GM21526 (cell line): Measurements from ENCODE around the gene KIF5B.
"Not testable (repeated sequence)": the region's sequence is repeated elsewhere in the genome, so short reads cannot be mapped to it uniquely, and the experiment has no call there.

ENCODE experiments used
- ATAC-seq: cut with Tn5 transposase; IDR thresholded peaks from one replicate; pipeline ENCODE4 v1.9.1; 2021; ENCODE audit warnings: moderate library complexity; ENCODE audit not compliant: unreplicated experiment, low FRiP score

Gene KIF5B

DNA sequence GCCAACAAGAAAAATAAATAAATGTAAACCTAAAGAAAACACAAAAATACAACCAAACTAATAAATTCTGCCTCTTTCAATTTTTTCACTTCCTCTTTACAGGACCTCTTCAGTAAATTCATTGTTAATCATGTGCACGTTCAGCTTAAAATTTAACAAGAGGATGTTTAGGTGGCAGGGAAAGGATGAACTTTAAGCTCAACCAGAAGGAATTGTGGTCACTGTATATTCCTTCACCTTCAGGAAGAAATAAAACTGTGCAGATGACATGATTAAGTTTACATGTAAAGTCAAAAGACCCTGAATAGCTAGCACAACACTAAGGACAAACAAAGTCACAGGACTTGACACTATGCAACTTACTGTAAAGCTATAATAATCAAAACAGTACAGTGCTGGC, 33.0 kb downstream of the KIF5B start:
- no peak for ATAC-seq

DNA sequence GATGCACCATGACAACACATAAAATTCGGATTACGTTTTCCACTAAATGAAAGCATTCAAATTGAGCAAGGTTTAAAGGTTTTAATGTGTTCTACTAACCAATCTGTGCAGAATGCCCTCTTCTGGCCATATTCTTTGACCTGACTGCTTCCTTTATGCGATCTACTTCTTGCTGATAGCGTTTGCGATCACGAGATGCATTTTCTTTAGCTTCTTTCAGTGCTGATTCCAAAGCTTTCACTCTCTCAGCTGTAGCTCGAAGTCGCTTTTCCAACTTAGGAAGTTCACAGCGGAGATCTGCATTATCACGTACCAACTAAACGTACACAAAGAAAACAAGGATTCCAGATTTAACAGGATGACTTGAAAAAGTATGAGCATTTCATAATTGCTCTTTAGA, 39.2 kb downstream of the KIF5B start:
- ATAC-seq, result no peak

GRCh38 chr10:32015386-32015785, 40.8 kb downstream of the KIF5B start:
- ATAC-seq, result no peak

DNA sequence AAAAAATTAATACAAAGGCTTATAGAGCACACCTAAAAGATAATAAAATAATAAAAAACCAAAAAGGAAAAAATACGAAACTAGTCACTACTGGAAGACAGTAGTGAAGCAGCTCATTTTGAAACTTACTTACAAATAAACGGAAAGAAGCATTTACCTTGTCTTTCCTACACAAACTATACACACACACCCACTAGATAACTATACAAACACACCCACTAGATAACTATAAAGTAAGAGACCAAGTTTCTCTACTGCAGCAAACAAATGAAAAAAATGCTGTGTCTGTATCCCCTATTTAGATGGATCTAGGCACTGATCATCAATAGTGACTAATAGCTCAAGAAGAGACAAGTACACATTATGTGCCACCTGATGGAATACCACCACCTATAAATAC, 49.2 kb downstream of the KIF5B start:
- no peak for ATAC-seq

DNA sequence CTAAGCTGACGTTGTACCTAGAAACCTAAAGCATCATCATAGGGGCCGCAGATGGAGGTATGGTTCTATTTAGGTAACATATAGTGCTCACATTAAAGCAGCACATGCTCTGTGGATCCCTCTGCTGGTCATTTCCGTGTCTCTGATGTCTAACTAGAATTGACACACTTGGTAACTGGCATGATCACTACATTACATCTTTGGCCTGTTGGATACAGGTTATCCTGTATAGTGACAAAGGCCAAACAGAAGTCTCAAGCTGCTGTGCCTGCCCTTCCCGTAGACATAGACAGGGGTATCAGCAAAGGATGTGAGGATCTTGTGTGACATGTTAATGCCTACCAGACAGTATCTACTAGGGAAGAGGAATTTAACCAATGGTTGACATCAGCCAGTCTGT, 51.2 kb downstream of the KIF5B start:
- ATAC-seq, result no peak

DNA sequence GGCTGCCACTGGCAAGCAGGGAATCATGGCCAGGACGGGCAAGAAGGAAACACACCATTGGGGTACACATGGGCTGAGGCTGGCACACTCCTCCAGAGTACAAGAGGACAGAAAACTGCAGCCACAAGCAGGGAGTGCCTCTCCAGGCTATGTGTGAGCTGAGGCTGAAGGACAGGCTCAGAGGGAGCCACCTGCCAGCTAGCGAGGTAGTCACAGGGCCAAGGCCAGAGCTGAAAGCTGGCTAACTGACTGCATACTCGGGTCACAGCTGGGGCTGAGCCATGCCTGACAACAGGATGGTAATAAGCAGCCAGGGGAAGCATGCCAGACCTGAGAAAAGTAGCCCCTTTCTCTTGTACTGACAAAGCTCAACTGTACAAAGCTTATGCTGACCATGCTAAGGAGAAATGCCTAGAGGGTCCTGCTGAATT, 52.0 kb downstream of the KIF5B start:
- ATAC-seq, result no peak

GRCh38 chr10:32002531-32002930, 53.7 kb downstream of the KIF5B start:
- no peak for ATAC-seq

DNA sequence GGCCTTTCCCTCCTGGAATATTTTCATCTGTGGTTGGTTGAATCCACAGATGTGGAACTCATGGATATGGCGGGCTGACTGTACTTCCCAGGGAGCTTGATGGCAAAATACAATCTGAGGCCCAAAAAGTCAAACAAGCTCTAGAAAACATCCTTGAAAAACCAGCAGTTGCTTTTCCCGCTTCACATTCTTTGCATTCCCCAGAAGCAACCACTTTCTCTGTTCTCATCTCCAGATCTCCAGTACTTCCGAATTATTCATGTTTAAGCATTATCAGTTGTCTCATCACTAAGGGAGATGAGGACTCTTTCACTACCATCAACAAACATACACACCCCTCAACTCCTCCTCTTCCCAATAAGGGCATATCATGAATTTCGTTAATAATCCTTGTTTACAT, 55.3 kb downstream of the KIF5B start:
- no peak for ATAC-seq

DNA sequence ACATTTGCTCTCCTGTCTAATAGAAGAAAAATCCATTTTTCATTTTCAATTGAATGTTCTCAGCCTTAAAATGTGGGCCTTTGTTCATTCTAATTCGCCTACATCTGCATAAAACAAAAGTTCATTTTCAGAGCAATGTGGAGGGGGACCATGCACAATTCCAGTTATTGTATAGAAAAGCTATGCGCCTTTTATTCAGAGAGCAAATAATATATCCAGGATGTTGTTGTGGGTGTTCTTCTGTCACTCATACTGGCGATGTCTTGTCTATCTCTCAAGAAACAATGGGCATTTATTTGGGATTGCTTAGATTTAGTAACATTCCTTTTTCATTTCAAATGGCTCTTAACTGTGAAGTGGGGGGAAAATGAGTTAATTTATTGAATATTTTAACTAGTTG, 56.4 kb downstream of the KIF5B start:
- ATAC-seq, result no peak

GRCh38 chr10:31999070-31999660, 57.1 kb downstream of the KIF5B start:
- ATAC-seq, result no peak

- ATAC-seq, result no peak
Observed at GRCh38 chr10:31994926-31995325, 61.3 kb downstream of the KIF5B start.

DNA sequence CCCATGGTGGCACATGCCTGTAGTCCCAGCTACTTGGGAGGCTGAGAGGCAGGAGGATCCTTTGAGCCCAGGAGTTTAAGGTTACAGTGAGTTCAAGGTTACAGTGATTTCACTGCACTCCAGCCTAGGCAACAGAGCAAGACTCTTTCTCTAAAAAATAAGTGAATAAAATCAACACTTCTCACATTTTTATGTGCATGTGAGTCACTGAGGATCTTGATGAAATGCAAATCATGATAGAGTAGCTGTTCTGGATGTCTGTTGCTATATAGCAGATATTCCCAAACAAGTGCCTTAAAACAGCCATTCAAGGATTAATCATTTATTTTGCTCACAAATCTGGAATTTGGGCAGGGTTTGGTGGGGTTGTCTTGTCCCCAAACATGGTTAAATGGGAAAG, 65.3 kb downstream of the KIF5B start:
- no peak for ATAC-seq

DNA sequence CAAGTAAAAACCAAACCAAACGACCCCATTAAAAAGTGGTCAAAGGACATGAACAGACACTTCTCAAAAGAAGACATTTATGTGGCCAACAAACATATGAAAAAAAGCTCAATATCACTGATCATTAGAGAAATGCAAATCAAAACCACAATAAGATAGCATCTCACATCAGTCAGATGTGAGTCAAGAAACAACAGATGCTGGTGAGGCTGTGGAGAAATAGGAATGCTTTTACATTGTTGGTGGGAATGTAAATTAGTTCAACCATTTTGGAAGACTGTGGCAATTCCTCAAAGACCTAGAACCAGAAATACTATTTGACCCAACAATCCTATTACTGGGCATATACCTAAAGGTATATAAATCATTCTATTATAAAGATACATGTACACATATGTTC, 68.4 kb downstream of the KIF5B start:
- not testable (repeated sequence) for ATAC-seq

GRCh38 chr10:31982111-31982510, 74.1 kb downstream of the KIF5B start:
- no peak for ATAC-seq

GRCh38 chr10:31980471-31980870, 75.8 kb downstream of the KIF5B start:
- no peak for ATAC-seq

DNA sequence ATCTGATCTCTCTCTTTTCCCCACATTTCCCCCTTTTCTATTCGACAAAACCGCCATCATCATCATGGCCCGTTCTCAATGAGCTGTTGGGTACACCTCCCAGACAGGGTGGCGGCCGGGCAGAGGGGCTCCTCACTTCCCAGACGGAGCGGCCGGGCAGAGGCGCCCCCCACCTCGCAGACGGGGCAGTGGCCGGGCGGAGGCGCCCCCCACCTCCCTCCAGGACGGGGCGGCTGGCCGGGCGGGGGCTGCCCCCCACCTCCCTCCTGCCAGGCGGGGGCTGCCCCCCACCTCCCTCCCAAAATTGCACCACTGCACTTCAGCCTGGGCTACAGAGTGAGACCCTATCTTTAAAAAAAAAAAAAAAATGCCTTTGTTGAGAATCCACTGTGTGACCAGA, 77.2 kb downstream of the KIF5B start:
- not testable (repeated sequence) for ATAC-seq

DNA sequence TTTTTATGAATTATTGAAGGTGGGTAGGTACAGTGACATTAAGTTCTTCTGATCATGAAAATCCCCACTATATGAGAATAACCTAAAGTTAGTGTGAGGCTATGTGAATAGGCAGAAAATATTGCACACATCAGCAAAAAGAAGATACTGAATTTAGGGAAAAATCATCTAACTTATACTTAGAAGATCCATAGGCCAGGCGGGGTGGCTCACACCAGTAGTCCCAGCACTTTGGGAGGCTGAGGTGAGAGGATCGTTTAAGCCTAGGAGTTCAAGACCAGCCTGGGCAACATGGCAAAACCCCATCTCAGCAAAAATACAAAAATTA, 78.1 kb downstream of the KIF5B start:
- ATAC-seq, result no peak

- no peak for ATAC-seq
Observed at GRCh38 chr10:31977440-31978155, 78.6 kb downstream of the KIF5B start.

GRCh38 chr10:31975157-31975765, 81.0 kb downstream of the KIF5B start:
- no peak for ATAC-seq

- ATAC-seq, result no peak
Observed at GRCh38 chr10:31974434-31975124, 81.6 kb downstream of the KIF5B start.

GRCh38 chr10:31972519-31973041, 83.6 kb downstream of the KIF5B start:
- ATAC-seq, result no peak
